ENCODE measurements around the gene ZNF823.

The ZNF823 gene

DNA sequence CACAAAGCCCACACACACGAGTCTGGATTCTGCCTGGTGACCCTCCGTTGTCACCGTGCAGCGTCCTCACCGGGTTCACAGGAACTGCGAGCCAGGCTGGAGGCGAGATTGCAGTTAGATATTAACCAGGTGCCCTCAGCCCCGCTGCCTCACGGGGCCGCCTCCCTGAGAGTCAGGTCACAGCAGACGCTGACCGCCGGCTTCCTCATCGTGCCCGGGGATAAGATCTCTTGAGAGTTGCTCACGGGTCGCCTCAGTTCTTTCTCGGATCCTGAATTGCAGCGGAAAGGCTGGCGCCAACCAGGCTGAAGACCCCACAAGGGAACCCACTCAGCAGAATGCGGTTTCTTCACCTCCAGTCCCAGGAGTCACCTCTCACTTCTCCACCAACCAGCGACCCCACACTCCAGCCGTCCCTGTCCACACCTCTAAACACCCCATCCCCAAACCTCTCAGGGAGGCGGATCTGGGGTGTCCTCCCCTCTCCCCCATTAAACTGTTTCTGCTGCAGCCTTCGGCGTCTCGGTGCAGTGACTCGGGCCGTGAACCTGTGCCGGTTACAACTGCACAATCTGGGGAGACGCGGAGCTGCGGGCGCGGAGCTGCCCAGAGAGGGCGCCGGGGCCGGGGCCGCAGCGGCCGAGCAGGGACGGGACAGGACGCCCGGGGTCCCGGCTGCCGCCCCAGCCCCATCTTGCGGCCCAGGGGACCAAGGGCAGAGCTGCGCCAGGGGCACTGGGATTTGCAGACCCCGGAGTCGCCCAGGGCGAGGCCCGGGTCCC, 591 bp downstream of the ZNF823 start:
- DNase-seq (ENCODE audit: low spot score): peak; percentile 52

DNA sequence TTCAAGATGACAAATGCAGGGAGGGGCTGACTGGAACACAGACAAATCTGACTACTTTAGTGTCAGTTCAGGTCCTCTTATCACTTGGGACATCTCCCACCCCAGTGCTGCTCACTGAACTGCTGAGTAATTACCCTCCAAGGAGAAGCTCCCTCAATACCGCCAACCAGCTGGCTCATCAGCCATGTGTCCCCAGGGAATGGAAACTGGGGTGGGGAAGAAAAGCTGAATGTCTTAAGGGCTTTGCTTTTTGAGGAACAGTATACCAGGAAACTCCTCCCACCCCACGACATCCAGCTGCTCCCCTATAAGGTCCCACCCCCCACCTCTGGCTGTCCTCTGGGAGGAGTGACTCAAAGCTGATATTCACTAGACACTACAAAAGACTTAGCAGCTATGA, 2.0 kb downstream of the ZNF823 start:
- DNase-seq (ENCODE audit: low spot score): peak; percentile 51

DNA sequence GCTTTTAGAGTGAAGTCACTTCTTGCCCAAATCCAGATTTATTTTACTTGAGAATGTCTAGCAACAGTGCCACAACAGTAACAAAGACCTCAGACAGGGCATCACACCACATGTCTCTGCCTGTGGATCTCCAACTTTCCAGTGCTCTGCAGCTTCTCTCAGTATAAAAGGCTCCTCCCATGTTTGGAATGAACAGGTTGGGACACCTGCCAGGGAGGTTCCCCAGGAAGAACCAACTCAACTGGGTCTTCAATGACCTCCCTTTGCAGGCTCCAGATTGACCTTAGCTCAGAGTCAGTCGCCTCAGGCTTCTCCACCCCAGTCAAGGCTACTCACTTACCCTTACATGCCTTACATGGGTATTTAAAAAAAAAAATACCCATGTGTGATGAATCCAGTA, 3.4 kb downstream of the ZNF823 start:
- DNase-seq (ENCODE audit: low spot score): no peak

DNA sequence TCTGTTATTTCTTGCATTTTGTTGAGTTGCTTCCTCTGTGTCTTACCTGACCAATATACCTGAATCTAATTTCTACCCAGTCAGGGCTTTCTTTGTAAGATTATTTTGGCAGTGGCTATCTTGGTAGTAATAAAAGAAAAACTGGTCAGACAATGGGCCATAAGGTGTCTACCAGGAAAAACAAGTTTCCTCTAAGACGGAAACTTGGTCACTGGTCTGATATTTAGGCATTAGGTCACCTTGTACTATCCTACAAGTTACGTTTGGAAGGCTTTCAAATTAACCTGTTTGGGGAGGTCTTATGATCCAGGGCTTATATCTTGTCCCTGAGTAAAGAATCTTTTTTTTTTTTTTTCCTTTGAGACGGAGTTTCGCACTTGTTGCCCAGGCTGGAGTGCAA, 9.2 kb downstream of the ZNF823 start:
- no peak for DNase-seq (ENCODE audit: low spot score)

DNA sequence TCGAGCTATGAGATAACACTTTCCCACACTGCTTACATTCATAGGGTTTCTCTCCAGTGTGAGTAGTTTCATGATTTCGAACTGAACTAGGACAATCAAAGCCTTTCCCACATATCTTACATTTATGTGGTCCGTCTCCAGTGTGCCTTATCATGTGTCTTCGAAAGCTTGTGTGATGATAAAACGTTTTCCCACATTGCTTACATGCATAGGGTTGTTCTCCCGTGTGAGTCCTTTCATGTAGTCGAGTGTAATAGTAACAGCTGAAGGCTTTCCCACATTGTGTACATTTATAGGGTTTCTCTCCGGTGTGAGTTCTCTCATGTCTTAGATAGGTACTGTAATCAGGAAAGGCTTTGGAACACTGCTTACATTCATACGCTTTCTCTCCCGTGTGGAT, 16.3 kb downstream of the ZNF823 start:
- DNase-seq (ENCODE audit: low spot score): no peak

DNA sequence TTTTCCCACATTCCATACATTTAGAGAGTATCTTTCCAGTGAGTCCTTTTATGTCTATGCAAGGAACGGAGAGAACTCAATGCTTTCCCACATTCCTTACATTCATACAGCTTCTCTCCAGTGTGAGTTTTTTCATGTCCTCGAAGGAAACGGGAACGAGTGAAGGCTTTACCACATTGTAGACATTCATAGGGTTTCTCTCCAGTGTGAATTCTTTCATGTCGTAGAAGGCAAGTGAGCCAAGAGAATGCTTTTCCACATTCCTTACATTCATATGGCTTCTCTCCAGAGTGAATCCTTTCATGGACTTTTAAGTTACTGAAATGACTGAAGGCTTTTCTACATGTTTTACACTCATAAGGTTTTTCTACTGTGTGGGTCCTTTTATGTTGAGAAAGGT, 17.1 kb downstream of the ZNF823 start:
- no peak for DNase-seq (ENCODE audit: low spot score)

DNA sequence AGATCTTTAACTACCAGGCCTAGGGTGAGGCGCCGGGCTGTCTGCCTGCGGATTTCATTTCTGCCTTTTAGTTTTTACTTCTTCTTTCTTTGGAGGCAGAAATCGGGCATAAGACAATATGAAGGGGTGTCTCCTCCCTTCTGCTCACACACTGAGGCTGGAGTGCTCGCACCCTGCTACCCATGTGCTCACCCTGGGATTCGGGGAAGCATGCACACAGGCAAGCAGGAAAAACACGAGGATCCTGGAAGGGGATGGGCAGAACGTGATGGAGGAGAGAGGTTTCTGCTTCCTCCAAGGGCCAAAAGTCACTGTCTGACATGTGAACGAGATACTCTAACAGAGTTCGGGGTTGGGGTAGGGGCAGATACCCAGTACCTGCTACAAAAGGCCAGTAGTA, 28.4 kb downstream of the ZNF823 start:
- no peak for DNase-seq (ENCODE audit: low spot score)

DNA sequence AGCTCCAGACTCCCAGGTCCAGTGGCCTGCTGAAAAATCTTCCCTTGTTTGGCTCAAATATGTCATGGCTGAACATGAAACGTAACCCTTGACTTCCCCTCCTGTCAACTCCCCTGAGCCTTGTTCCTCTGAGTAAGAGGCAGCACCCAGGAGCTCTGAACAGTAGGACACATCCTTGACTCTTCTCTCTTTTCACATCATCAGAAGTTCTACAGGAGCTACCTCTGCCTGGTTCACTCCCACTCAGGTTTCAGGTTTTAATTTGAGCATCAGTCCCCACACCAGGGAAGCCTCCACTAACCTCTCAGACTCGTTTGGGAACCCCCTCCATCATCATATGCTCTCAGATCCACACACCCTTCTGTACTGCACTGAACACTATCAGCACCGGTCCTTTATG, 30.3 kb downstream of the ZNF823 start:
- DNase-seq (ENCODE audit: low spot score): no peak

DNA sequence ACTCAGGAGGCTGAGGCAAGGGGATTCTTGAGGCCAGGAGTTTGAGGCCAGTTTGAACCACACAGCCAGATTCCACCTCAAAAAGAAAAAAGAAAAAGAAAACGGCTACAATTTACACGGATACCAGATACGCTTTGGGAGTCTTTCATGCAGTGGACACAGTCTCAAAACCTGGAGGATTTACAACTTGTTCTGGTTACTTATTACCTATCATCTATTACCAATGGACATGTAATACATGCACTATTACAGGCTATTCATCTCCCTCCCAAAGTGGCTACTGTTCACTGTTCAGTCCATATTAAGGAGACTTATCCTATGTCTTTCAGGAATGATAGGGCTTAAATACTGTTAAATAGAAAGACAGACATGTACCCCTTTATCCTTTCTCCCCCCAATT, 33.3 kb downstream of the ZNF823 start:
- DNase-seq (ENCODE audit: low spot score): no peak

DNA sequence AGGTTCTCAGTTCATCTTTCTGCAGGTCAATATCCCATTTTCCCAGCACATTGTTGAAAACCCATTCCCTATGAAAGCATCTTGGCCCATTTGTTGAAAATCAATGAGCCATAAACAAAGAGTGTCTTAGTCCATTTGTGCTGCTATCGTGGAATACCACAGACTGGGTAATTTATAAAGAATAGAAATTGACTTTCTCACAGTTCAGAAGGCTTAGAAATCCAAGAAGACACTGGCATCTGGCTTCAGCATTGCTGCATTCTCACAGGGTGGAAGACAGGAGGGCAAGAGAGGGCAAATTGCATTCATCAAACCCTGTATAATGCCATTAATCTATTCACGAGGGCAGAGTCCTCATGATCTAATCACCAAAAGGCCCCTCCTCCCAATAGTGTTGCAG, 34.1 kb downstream of the ZNF823 start:
- DNase-seq (ENCODE audit: low spot score): no peak

DNA sequence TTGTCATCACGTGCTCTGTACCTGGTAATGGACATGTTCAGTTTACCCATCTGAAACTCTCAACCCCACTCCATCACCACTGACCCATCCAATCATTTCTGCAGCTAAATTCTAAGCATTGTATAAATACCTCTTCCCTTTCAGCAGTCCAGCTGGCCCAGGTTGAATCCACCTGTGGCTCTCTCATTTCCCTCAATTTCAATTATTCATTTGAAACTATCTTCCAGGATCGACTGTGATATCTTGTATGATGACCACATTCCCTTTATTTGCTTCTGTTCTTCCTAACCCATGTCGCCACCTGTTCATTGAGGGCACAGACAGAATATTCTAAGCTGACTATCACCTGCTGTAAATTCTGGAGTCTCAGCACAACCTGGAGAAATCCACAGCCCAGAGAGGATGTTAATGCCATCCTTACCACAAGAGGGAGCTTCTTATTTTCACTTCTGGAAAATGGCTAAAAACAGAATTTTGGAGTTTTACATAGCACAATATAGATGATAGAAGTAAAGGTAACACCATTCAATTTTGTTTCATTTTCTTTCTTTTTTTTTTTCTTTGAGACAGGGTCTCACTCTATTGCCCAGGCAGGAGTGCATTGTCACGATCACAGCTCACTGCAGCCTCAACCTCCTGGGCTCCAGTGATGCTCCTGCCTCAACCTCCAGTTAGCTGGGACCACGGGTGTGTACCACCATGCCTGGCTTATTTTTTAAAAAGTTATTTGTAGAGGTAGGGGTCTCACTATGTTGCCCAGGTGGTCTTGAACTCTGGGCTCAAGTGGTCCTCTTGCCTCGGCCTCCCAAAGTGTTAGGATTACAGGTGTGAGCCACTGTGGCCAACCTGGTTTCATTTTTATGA, 38.6 kb downstream of the ZNF823 start:
- peak; percentile 58 for DNase-seq (ENCODE audit: low spot score)

DNA sequence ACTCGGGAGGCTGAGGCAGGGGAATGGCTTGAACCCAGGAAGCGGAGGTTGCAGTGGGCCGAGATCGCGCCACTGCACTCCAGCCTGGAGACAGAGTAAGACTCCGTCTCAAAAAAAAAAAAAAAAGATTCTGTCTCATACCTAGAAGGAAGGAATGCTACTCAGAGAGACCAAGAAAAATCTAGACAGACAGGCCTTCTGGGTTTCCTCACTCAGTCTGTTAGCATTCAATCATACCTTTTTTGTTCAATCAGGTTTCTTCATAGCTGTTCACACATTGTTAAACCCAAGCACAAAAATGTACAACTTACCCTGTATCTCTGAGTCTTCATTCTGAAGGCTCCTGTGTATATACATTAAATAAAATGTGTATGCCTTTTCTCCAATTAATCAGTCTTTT, 40.5 kb downstream of the ZNF823 start:
- DNase-seq (ENCODE audit: low spot score): no peak

DNA sequence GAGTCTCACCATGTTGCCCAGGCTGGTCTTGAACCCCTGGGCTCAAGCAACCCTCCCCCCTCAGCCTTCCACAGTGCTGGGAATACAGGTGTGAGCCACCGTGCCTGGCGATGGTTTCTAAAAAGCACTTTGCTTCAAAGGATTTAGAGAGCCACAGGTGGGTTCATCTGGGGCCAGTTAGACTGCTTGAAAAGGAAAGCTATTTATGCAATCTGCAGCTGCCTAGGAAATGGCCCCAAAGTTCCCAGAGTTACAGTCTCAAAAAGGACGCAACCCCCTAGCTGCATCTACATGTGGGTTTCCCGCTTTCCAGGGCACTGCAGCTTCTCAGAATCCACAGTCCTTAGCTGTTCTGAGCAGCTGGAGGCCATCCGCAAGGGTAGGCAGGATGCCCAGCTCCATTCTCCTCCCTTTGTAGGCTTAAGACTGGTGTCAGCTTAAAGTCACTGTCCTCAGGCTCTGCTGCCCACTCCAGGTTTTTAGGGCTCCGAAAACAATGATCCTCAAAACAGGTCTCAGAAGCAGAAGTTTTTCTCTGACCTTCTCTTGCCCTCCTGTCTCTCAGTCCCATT, 41.4 kb downstream of the ZNF823 start:
- no peak for DNase-seq (ENCODE audit: low spot score)

DNA sequence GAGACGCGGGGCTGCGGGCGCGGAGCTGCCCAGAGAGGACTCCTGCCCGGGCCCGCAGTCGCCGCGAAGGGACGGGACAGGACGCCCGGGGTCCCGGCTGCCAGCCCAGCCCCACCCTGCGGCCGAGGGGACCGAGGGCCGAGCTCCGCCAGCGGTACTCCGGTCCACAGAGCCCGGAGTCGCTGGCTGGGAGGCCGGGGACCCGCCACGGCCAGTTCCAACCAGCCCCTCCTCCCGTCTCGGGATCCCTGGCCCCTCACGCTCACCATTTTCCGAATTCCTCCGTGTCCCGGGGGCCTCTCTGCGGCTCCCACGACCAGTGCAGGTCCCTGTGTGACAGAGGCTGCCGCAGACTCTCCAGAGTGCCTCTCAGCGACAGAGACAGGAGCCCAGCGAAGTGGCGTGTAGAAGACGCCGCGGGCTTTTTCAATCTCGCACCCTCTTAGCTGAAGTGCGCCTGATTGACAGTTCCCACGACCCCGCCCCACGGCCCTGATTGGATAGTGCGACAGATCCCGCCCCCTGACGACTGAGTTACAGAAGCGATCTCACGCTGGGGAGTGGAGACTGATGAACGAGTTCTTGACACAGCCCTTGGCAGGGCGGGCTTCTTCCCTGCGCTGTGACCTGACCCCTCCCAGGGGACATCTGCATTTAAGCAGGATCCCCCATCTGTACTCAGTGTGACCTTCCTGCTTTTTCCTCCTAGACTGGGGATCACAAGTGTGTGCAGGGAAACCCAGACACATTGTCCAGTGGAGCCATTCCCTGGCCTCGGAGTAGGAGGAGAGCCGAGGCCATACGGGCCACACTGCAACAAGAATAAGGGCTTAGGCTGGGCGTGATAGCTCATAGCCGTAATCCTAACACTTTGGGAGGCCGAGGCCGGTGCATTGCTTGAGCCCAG, 44.0 kb downstream of the ZNF823 start:
- peak; percentile 96 for DNase-seq (ENCODE audit: low spot score)

DNA sequence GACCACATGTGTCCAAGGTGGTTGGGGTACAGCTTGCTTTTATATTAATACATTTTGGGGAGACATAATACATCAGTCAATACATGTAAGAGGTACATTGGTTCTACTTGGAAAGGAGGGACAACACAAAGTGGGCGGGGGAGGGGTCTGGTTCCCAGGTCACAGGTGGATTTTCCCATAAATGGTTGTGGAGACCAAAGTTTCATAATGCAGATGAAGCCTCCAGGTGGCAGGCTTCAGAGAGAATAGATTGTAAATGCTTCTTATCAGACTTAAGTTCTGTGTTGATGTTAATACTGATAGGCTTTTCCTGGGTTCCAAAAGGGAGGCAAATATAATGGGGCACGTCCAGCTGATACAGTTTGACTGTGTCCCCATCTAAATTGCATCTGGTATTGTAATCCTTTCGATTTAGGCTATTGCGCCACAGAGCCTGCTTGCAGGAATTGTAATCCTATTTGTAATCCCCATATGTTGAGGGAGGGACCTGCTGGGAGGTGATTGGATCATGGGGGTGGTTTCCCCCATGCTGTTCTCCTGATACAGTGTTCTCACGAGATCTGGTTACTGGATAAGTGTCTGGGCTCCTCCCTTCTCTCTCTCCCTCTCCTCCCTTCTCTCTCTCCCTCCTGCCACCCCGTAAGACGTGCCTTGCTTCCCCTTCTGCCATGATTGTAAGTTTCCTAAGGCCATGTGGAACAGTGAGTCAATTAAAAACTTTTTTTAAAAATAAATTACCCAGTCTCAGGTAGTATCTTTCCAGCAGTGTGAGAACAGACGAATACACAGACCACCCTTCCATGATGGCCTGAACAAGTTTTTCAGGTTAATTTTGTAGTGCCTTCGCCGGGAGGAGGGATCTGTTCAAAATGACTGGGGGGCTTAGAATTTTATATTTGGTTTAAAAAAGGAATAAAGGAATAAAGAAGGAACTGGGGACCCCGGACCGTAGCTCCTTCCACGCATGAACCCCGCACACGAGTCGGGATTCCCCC, 44.9 kb downstream of the ZNF823 start:
- DNase-seq (ENCODE audit: low spot score): peak; percentile 95

DNA sequence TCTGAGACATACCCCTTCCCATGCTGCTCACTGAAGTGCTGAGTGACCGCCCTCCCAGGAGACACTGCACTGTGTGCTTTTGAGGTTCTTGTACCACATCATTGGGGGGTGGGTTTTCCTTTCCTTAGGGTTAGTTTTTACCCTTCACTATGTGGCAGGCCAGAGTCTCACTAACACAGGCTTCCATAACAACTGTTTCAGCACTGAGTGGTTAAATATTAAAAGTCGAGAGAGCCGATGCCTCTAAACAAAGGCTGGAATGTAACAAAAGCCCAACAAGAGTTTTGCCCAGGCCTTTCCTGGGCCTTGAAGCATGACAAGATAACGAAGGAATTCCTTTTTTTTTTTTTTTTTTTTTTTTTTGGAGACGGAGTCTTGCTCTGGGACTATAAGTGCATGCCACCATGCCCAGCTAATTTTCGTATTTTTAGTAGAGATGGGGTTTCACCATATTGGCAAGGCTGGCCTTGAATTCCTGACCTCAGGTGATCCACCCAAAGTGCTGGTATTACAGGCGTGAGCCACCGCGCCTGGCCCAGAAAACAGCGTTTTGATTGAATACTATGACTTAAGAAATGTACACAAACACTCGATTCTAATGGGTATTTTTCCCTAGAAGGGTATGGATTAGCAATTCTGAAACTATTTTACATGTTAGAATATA, 46.5 kb downstream of the ZNF823 start:
- DNase-seq (ENCODE audit: low spot score): no peak

DNA sequence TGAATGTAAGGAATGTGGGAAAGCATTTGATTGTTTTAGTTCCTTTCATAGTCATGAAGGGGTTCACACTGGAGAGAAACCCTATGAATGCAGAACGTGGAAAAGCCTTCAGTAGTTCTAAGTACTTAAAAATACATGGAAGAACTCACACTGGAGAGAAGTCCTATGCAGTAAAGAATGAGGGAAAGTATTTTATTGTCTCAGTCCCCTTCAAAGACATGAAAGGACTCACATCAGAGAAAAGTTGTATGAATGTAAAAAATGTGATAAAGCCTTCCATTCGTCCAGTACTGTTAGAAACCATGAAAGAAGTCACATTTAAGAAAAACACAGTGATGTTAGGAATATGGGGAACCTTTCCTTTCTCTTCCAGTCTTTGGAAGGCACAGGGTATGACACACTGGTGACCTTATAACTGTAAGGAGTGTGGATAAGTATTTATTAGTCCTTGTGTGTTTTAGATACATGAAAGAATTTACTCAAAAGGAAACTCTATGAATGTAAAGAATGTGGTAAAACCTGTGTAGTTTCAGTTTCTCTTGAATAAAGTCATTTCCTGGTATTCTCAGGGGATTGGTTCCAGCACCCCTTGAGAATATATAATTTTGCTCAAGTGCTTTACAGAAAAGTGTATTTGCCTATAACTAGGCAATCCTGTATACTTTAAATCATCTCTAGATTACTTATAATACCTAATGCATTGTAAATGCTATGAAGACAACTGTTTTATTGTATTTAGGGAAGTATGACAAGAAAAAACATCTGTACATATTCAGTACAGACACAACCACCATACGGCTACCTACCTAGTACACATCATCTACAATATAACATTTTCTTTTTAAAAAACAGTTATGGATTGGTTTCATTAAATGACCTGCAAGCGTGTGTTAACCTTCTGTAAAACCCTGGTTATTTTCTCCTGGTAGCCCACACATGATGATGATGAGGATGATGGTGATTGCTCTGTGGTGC, 52.8 kb downstream of the ZNF823 start:
- DNase-seq (ENCODE audit: low spot score): no peak

DNA sequence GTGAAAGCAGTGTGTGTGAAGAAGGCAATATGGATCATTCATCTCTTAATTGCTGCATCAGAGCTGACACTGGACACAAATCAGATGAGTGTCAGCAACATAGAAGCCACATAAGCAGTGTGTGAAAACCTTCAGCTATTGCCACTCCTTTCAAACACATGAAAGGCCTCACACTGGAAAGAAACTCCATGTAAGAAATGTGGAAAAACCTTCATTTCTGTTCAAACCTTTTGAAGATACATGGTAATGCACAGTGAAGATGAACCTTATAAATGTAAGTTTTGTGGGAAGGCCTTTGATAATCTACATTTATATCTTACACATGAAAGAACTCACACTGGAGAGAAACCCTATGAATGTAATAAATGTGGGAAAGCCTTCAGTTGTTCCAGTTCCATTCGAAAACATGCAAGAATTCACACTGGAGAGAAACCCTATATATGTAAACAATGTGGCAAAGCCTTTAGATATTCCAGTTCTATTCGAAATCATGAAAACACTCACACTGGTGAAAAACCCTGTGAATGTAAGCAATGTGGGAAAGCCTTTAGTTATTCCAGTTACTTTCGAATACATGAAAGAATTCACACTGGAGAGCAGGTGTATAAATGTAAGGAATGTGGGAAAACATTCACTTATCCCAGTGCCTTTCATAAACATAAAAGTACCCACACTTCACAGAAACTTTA, 53.6 kb downstream of the ZNF823 start:
- no peak for DNase-seq (ENCODE audit: low spot score)

Measured in RKO (cell line).